Smooth muscle cell (in vitro differentiated cells): ENCODE results near the gene BAMBI. TPM values are rescaled to one million over a fixed set of nuclear protein-coding genes. Genes with fewer than 3 reads are reported as not detected.

ENCODE experiments used
- DNase-seq: peaks from one replicate; lab custom pipeline; 2025; ENCODE audit not compliant: unreplicated experiment; lab: John Stamatoyannopoulos, UW
- H2AFZ ChIP-seq: fragments of 200-600 bp; sonication (generic); 2 replicates; pipeline ENCODE4 v1.6.0; 2016; ENCODE audit warnings: antibody characterized with exemption, low read depth, mild to moderate bottlenecking
- H3F3A ChIP-seq: fragments of 200-600 bp; sonication (generic); 2 replicates; pipeline ENCODE4 v1.6.0; 2017; ENCODE audit warnings: antibody characterized with exemption, low read depth
- H3K27ac ChIP-seq: fragments of 200-600 bp; sonication (generic); 2 replicates; pipeline ENCODE4 v1.5.1; 2016; ENCODE audit warnings: low read depth, mild to moderate bottlenecking
- H3K27me3 ChIP-seq: fragments of 200-600 bp; sonication (generic); 2 replicates; pipeline ENCODE4 v1.6.1; 2016; ENCODE audit warnings: low read depth, mild to moderate bottlenecking
- H3K36me3 ChIP-seq: fragments of 200-600 bp; sonication (generic); 2 replicates; pipeline ENCODE4 v1.5.1; 2016; ENCODE audit warnings: low read depth
- H3K4me1 ChIP-seq: fragments of 200-600 bp; sonication (generic); 2 replicates; pipeline ENCODE4 v1.5.1; 2016; ENCODE audit warnings: low read depth
- H3K4me2 ChIP-seq: fragments of 200-600 bp; sonication (generic); 2 replicates; pipeline ENCODE4 v1.6.0; 2016; ENCODE audit warnings: mild to moderate bottlenecking
- H3K4me3 ChIP-seq: fragments of 200-600 bp; sonication (generic); 2 replicates; pipeline ENCODE4 v1.5.1; 2016; ENCODE audit warnings: mild to moderate bottlenecking
- H3K79me2 ChIP-seq: fragments of 200-600 bp; sonication (generic); 2 replicates; pipeline ENCODE4 v1.6.0; 2016; ENCODE audit warnings: low read depth, mild to moderate bottlenecking
- H3K9ac ChIP-seq: fragments of 200-600 bp; sonication (generic); 2 replicates; pipeline ENCODE4 v1.6.0; 2016; ENCODE audit warnings: low read depth
- H3K9me3 ChIP-seq: fragments of 200-600 bp; sonication (generic); replicated peaks from 2 replicates; pipeline ENCODE4 v1.5.1; 2016; ENCODE audit warnings: low read depth
- H4K20me1 ChIP-seq: fragments of 200-600 bp; sonication (generic); 2 replicates; pipeline ENCODE4 v1.6.0; 2016; ENCODE audit warnings: low read depth
- WGBS: methylation state at CpG from one replicate; pipeline ENCODE4 v1.1.7; 2016; ENCODE audit warnings: low lambda C conversion rate; 5-methylcytosine and 5-hydroxymethylcytosine counted together
- polyA plus RNA-seq: library from polyadenylated mRNA; unstranded; fragments of >200 nt; fragmentation: Nextera tagmentation; extraction: Ambion mirVana; gene quantifications from 2 replicates; pipeline ENCODE4 v1.2.1, GENCODE V29; 2016
- total RNA-seq: library from RNA; depleted of rRNA; stranded (reverse); fragments of >200 nt; gene quantifications from 2 replicates; pipeline ENCODE4 v1.2.3, GENCODE V29; 2014
- TF ChIP-seq, protein P1 (sequence below): fragments of 200-600 bp; sonication (generic); IDR thresholded peaks from 2 replicates; pipeline ENCODE4 v1.5.1; 2017; ENCODE audit warnings: borderline replicate concordance, mild to moderate bottlenecking, antibody characterized with exemption; ENCODE audit not compliant: insufficient read depth, poor library complexity, severe bottlenecking

The BAMBI gene
- total and polyA plus RNA-seq, 2 experiments from 2014 or later = 648 to 878 TPM

DNA sequence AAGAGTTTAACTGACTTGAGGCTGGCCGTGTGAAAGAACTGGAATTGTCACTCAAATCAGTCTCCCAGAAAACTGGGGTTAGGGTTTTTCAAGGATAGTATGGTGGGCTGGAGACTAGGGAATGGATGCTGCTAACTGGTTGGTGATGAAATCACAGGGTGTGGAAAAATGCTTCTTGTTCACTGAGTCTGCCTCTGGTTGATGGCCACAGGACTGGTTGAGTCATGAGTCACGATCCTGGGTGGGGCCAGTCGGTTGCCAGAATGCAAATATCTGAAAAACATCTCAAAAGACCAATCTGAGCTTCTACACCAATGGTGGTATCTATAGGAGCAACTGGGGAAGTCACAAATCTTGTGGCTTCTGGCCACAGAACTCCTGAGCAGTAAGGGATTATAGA is 16.3 kb upstream of the BAMBI start:
- Histone ChIP-seq H3K4me1 (no peaks in the 10 kb centered on the region), H3K4me3 (no peak overlapping the region), H4K20me1 (no peaks in the 10 kb centered on the region), H3K9me3 (no peaks in the 10 kb centered on the region), H3K4me2 (no peak overlapping the region), H3K27ac (peak overlapping the region; percentile 29), H3F3A (peaks cover 10% of the 10 kb centered on the region), H3K36me3 (no peaks in the 10 kb centered on the region), H3K27me3 (no peaks in the 10 kb centered on the region), H3K79me2 (peaks cover 2% of the 10 kb centered on the region), H2AFZ (no peak overlapping the region), H3K9ac (no peak overlapping the region)
- TF ChIP-seq, protein P1, sequence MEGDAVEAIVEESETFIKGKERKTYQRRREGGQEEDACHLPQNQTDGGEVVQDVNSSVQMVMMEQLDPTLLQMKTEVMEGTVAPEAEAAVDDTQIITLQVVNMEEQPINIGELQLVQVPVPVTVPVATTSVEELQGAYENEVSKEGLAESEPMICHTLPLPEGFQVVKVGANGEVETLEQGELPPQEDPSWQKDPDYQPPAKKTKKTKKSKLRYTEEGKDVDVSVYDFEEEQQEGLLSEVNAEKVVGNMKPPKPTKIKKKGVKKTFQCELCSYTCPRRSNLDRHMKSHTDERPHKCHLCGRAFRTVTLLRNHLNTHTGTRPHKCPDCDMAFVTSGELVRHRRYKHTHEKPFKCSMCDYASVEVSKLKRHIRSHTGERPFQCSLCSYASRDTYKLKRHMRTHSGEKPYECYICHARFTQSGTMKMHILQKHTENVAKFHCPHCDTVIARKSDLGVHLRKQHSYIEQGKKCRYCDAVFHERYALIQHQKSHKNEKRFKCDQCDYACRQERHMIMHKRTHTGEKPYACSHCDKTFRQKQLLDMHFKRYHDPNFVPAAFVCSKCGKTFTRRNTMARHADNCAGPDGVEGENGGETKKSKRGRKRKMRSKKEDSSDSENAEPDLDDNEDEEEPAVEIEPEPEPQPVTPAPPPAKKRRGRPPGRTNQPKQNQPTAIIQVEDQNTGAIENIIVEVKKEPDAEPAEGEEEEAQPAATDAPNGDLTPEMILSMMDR = no peak
- DNase-seq = no peak
- WGBS = 37% methylated on average over 3 of the region's 3 CpGs

DNA sequence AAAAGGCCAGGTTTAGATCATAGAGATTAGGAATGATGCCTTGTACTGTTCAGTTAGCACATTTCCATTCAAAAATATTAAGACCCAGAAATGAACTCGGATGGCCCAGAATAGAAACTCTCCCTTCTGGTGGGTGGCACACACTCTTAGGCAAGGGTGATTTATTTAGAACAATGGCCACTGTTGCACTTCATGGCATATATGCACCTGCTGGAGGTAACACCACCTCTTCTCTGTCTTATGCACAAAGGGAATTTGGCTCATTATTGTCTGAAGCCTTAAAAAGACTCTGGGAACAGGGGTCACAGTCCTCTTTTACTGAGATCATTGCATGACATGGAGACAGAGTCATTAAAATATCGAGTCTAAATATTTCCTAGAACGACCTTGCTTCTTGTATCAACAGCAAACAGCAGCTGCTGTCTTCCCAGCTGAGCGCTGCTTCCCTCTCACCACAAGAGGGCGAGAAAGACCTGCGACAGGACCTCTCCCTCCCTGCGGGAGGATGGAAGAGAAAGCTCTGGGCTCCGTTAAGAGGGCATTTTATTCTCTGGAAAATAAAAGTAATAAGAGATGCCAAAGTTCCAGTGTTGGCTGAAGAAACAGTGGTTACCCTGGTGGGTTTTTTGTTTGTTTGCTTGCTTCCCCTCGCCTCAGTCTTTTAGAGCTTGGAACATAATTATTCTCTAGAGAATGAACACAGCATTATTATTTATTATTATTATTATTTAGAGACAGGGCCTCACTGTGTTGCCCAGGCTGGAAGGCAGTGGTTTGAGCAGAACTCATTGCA is 13.5 kb upstream of the BAMBI start:
- Histone ChIP-seq H3F3A (peaks cover 29% of the 10 kb centered on the region), H3K27ac (peak overlapping the region; percentile 75), H3K27me3 (no peaks in the 10 kb centered on the region), H3K79me2 (peaks cover 2% of the 10 kb centered on the region), H3K4me2 (peak overlapping the region; percentile 75), H3K36me3 (no peaks in the 10 kb centered on the region), H3K9ac (no peak overlapping the region), H4K20me1 (no peaks in the 10 kb centered on the region), H3K4me1 (peaks cover 12% of the 10 kb centered on the region), H2AFZ (no peak overlapping the region), H3K4me3 (no peak overlapping the region), H3K9me3 (no peaks in the 10 kb centered on the region)
- TF ChIP-seq, protein P1 = peak; percentile 99
- DNase-seq = peak; percentile 30
- 8% methylated on average over 9 of the region's 9 CpGs for WGBS

GRCh38 chr10:28664369-28664740 is 13.0 kb upstream of the BAMBI start:
- peaks cover 5% of the 10 kb centered on the region for H3K79me2 ChIP-seq
- H3K9ac ChIP-seq = no peak overlapping the region
- peak overlapping the region; percentile 75 for H3K27ac ChIP-seq
- no peak overlapping the region for H2AFZ ChIP-seq
- TF ChIP-seq, protein P1 = no peak
- no peaks in the 10 kb centered on the region for H4K20me1 ChIP-seq
- peaks cover 29% of the 10 kb centered on the region for H3F3A ChIP-seq
- H3K4me3 ChIP-seq = no peak overlapping the region
- H3K4me1 ChIP-seq = peaks cover 12% of the 10 kb centered on the region
- H3K9me3 ChIP-seq = no peaks in the 10 kb centered on the region
- WGBS = 22% methylated on average over 6 of the region's 6 CpGs
- no peak for DNase-seq
- H3K27me3 ChIP-seq = no peaks in the 10 kb centered on the region
- peak overlapping the region; percentile 75 for H3K4me2 ChIP-seq
- H3K36me3 ChIP-seq = no peaks in the 10 kb centered on the region
